Fibroblast of the aortic adventitia (primary cell): ENCODE results near the gene TNKS1BP1. TPM values are rescaled to one million over a fixed set of nuclear protein-coding genes. Genes with fewer than 3 reads are reported as not detected.

Experiments used
- DNase-seq: peaks from one replicate; pipeline ENCODE4 v3.0.0-alpha.2; 2010; ENCODE audit warnings: low read depth
- H3K4me3 ChIP-seq: 2 replicates; pipeline ENCODE4 v1.5.1; 2011; ENCODE audit warnings: low read depth, mild to moderate bottlenecking, control low read depth, low read length, moderate library complexity
- CTCF ChIP-seq: IDR thresholded peaks from 2 replicates; pipeline ENCODE4 v1.5.1; 2011; ENCODE audit warnings: mild to moderate bottlenecking, low read length, control low read depth, inconsistent platforms; ENCODE audit not compliant: insufficient read depth
- total RNA-seq: library from RNA; depleted of rRNA; stranded (reverse); fragments of >200 nt; gene quantifications from 2 replicates; pipeline ENCODE4 v1.2.3, GENCODE V29; 2012; ENCODE audit warnings: low replicate concordance

The TNKS1BP1 gene
- total RNA-seq, 1 donor = 70.0 TPM

DNA sequence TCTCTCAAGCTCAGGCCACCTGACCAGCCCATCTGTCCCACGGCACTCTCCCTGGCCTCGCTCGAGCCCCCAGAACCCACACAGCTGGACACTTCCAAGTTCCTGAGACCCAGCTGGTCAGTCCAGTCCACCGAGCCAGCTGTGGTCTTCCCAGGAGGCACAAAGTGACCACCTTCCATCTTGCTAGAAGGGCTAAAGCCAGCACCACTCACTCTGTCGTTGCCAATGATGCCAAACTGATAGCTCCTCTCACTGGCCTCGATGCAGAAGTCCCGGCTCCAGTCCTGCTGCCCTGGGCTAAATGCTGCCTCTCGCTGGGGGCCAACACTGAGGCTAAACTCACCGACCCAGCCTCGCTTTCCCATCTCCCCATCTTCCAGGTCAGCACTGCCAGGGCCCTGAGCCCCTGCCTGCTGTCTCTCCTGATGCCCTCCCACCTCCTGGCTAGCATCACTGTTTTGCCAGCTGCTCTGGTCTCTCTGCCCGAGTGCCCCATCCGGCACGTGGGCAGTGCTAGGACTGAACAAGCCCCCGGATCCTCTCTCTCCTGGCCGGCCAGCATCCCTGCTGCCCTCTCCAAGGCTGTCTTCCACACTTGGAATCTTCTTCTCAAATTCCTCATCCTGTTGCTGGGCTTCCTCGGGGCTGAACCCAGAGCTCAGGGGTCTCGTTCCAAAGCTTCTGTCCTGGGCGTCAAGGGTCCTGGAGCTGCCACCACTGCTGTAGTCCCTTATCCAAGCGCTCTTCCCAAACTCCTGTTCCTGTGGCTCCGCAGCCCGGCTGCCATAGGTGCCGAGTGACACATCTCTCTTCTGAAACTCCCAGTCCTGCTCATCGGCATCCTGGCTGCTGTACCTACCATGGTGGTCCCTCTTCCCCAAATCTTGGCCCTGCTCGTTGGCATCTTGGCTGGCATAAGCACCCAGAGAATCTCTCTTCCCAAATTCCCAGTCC is 15.4 kb downstream of the TNKS1BP1 start:
- TF ChIP-seq CTCF = no peak
- DNase-seq = no peak
- no peak overlapping the region for H3K4me3 ChIP-seq

DNA sequence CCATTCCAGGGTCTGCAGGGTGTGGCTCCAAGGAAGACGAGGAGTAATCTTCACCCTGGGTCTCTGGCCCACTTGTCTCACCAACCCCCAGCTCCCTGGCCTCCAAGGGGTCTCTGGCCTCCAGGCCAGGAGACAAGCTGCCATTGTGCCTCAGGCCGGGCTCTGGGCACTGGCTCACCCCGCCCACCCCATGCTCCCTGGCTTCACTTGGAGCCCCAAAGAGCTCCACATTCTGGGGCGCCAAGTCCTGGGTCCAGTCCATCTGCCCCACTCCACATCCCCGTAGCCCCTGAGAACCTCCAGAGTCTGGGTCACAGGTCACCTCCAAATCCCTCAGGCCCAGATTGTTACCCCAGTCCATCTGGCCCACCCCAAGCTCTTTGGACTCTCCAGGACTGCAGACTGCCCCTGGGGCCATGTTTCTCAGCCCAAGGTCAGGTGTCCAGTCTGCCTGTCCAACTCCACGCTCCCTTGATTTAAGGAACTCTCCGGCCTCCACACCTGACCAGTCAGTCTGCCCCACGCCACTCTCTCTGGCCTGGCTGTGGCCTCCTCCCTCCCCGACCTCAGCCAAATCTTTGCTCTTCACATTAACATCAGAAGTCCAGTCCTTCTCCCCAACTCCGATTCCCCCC is 16.2 kb downstream of the TNKS1BP1 start:
- no peak for DNase-seq
- H3K4me3 ChIP-seq = no peak overlapping the region
- TF ChIP-seq CTCF = no peak

DNA sequence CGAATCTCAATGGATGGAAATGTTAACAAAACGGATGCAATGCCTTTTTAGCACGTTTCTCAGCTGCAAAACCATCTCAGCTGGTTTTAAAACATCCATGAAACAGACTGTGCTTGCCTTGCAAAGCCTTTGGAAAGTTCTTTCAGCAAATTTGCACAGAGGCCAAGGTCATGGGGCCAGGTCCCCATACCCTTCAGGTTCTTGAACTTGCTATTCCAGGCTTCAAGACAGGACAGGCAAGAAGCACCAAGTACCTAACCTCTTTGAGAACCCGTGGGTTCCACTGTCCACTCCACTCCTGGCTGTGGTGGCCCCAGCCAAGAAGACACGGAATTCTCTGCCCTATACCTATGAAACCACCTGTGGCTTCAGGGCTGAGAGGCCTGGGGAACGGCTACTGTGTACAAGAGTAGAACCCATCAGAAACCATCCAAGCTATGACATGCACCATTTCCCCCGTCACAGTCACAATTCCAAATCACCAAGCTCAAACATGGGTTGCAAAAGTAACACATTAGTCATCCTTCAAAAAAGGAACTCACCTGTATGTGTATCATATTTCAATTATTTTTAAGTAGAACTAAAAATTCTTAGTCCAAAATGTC is 17.0 kb downstream of the TNKS1BP1 start:
- DNase-seq = no peak
- no peak for TF ChIP-seq CTCF
- no peak overlapping the region for H3K4me3 ChIP-seq

DNA sequence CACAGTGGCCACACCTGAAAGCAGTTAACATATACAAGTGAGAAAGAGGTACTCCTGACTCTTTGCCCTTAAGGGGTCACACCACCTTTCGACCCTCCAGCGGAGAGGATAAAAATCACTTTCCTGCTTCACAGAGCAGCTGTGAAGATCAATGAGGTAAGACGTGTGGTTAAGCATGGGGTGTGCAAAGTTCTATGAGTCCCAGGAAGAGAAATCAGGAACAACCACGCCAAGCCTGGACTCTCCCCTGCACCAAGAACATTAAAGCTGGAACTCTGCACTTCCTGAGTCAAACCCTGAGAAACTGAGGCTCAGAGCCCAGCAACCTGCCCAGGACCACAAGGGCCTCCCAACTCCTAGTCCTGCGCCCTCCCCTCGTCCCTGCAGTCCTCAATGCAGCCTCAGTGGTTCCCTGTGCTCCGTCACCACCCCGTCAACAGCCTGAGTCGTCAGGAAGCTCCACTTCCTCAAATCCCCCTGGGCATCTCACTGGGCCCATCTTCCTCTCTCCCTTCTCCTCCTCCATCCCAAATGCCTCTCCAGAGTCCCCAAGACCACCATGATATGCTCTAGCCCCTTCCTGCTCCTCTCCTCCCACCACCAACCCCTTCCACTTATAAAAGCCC is 17.7 kb downstream of the TNKS1BP1 start:
- no peak overlapping the region for H3K4me3 ChIP-seq
- DNase-seq = no peak
- no peak for TF ChIP-seq CTCF

DNA sequence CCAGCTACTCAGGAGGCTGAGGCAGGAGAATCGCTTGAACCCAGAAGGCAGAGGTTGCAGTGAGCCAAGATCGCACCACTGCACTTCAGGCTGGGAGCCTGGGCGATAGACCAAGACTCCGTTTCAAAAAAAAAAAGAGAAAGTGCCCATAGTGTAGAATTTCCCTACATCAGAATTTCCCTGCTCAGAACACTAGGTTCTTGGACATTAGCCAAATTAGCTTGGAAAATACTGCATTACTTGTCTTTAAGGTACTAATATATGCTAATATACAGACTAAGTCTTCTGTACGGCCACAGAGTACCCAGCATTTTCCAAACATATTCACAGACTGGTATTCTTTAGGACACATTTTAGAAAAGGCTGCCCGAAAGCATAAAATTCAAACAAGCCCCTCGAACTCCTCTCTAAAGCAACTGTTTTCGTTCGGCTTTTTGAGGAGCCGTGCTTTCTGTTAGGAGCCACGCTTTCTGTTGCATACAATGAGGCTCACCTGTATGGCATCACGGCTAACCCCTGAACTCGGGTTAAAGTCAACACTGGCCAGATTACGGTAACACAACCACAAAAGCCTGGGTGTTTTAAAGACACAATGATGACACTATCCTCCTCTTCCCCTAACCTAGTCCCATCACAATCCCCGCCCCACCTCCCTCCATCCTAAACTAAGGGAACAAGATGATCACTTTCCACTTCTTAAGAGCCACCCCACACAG is 18.4 kb downstream of the TNKS1BP1 start:
- H3K4me3 ChIP-seq = no peak overlapping the region
- no peak for DNase-seq

More for the DNA sequence above, 18.4 kb downstream of the TNKS1BP1 start:
- no peak for TF ChIP-seq CTCF
